ENCODE measurements around the gene COMT.
"Not testable (repeated sequence)": the region's sequence is repeated elsewhere in the genome, so short reads cannot be mapped to it uniquely, and the experiment has no call there.

Gene COMT

DNA sequence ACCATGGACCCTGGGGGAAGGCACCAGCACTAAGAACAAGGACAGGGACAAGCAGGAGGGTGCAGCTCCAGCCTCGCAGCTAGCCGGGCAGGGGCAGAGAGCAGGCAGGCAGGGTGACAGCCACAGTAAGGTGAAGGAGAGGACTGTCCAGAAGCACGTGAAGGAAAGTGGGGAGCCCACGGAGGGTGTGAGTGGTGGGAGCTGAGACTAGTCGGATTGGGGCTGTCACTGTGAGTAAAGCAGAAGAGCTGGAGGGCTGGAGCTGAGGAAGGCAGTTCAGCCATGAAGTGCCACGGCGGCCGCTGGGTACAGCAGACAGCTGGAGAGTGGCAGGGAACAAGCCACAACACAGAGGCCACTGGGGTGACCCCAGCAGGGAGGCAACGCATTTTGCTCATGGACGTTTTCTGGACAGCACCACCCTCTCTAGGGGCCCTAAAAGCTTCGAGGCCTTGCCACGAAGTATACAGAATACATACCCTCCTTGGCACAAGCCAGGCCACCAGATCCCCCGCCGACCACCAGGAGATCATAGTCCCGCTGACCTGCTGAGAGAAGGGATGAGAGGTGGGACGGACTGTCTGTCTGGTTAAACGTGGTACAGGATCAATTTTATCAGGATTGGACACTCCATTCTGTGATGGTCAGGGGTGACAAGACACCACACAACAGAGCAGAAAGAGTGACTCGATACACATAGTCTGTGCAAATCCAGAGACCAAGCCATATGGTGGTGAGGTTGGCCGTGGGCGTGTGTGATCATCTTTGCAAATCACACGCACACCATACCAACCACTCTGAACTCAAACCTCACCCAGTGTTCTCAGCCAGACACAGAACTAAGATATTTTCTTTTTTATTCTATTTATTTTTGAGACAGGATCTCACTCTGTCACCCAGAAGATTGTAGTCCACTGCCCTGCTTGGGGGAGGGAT, 10.8 kb upstream of the COMT start:
- no peak for DNase-seq

DNA sequence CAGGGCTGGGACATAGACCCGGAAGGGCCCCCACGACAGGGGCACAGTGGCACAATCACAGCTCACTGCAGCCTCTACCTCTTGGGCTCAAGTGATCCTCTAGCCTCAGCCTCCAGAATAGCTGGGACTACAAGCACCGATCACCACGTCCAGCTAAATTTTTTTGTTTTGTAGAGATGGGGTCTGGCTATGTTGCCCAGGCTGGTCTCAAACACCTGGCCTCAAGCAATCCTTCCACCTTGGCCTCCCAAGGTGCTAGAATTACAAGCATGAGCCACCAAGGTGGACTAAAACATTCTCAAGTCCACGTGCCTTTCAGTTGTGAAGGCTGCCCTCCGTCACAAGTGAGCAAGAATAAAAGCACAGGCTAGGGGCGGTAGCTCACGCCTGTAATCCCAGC, 10.1 kb upstream of the COMT start:
- no peak for DNase-seq

DNA sequence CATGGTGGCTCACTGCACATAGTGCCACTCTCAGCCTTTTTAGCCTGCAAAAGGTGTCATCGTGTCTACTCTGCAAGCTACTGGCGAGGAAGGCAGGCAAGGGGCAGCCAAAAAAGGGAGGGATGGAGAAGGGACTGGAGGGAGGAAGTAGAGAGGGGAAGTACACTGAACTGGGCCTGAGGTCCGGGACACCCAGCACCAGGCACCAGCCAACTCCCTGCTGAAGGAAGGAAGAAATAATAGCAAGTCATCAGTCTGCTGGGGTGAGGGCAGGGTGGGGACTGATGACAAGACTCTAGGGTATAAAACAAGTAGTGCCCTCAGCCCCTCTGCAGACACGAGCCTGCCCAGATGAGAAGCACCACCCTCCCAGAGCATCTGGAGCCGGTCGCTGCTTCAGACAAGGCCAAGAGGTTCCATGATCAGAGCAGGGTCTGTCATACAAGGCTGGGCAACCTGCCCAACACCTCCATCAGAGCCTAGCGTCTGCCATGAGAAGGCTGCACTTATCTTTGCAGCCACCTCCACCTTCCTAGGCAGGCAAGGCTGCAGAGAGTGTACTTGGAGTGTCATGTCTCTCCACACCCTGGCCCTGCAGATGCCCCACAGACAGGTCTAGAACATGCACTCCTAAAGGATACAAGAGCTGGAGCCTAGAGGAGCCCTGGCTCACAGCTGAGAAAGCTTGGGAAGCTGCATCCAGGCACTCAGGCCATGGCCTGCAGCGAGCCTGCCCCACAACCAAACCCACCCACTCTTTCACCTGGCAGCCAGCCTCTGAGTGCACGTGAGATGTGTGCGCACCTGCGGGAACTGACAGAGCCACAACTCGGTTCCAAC, 9.0 kb upstream of the COMT start:
- no peak for DNase-seq

DNA sequence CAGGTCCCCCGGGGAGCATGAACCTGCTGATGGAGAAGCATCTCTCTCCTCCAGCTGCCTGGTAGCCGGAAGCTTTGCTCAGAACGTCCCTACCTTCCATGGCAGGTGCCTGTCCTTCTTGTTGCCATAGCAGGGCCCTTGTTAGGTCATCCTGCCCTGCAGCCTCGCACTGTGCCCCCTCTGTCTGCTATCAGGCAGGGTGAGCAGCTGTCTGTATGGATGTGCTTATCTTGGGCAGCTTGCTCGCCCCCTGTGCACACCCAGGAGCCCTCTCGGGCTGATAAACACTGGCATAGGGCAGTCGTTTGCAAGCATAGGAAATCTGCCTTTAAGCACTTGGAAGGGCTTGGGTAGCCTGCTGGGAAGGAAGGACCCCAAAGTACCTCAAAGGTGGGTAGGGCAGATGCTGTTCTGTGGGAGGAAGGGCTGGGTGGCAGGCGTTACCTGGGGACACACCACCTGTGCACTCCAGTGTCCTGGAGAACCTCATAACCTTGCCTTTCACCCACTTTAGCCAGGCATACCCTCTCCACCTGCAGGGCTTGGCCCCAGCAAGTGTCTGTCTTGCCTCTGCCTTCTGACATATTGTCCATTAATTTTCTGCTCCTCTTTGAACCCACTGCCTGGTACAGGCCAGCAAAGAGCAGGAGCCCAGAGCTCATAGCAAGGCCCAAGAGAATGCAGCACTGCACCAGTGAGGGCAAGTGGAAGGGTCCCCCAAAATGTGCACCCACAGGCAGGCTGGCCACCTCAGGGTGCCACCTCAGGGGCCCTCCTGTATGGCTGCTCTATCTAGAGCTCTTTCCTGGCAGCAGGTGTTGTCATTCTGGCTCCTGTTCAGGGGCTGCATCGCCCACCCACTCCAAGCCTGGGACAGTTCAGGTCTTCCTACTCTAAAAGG, 8.0 kb upstream of the COMT start:
- no peak for DNase-seq

DNA sequence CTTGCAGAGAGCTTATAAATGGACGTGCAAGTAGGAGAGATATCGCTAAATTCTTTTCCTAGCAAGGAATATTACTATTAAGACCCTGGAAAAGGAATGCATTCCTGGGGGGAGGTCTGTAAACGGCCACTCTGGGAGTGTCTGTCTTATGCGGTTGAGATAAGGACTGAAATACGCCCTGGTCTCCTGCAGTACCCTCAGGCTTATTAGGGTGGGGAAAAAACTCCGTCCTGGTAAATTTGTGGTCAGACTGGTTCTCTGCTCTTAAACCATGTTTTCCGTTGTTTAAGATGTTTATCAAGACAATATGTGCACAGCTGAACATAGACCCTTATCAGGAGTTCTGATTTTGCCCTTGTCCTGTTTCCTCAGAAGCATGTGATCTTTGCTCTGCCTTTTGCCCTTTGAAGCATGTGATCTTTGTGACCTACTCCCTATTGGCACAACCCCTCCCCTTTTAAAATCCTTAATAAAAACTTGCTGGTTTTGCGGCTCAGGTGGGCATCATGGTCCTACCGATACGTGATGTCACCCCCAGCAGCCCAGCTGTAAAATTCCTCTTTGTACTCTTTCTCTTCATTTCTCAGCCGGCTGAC, 6.4 kb upstream of the COMT start:
- DNase-seq, result not testable (repeated sequence)

DNA sequence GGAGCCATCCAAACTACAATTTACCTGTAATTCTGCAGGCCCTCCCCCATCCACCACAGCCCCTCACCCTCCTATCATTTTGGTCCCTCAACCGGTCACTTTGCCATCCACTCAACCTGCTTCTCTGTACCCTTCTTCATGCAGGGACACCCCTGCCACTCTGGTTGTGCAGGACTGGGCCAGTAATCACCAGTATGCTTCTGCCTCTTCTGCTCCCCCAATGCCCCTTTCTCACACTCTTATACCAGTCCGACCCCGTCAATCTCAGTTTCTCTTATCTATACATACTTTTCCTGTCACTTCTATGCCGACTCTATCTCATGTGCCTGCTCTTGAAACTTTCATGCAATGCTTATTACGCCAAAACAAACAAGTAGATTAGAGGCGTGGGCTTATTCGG, 5.1 kb upstream of the COMT start:
- no peak for DNase-seq

DNA sequence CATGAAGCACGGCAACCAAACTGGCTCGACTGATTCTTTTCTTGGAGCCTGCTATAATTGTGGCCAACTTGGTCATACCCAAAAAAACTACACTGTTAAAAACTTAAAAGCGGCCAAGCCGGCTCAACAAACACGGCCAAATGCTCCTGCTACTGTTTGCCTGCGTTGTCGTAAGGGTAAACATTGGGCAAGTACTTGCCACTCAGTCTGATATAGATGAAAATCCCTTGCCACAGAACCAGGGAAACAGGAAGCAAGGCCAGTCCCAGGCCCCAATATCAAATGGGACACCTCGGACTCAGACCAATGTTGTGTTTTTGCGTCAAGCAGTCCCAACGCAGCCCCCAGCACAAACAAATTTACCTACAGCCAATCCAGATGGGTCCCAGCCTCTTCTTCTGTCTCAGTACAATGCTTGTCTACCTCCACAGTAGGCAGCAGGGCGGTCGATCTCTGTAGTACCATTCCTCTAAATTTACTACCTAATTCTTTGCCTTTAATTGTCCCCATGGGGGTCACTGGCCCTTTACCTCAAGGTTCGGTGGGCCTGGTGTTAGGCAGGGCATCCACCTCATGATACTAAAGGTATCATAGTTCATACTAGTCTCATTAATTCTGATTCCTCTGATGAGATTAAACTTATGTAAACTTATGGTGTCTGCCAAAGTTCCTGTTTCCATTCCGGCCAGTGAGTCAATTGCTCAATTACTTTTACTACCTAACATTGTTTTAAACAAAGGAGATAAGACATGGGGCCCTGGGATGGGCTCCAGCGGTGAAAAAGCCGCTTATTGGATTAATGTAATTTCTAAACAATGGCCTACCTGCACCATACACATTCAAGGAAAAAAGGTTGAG, 3.7 kb upstream of the COMT start:
- no peak for DNase-seq

DNA sequence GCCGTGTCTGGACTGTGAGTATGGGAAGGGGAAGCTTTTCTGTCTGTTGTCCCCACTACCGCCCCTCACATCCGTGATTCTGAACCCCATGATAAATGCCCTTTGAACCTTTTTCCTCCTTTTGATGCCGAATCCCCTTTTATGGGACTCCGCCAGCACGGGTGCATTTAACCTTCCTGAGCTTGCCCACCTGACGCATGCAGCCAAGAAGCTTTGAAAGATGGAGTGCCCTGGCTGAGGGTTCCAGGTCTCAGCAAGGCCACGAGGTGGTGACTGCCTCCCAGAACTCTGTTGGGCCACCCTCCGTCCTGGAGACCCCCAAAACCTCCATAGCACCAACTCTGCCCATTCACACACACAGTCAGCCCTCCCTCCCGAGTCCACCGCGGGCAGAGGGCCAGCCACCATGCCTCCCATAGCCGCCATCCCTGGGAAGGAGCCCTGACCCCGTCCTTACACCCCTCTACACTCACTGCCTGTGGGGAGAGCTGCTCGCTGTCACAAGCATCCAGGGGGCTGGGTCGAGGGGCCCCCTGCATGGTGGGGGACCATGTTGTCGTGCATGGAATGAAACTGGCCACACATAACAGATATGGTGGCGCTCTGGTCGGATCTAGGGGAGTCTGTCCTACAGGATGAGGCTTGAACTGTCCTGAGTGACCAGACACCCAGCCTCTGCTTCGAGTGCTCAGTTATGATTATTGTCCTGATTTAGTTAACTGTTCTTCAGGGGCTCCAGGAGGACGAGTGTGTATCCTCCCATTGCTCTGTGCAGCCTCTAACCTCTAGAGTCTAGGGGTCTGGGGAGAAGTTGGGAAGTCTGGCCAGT, 822 bp upstream of the COMT start:
- no peak for DNase-seq

DNA sequence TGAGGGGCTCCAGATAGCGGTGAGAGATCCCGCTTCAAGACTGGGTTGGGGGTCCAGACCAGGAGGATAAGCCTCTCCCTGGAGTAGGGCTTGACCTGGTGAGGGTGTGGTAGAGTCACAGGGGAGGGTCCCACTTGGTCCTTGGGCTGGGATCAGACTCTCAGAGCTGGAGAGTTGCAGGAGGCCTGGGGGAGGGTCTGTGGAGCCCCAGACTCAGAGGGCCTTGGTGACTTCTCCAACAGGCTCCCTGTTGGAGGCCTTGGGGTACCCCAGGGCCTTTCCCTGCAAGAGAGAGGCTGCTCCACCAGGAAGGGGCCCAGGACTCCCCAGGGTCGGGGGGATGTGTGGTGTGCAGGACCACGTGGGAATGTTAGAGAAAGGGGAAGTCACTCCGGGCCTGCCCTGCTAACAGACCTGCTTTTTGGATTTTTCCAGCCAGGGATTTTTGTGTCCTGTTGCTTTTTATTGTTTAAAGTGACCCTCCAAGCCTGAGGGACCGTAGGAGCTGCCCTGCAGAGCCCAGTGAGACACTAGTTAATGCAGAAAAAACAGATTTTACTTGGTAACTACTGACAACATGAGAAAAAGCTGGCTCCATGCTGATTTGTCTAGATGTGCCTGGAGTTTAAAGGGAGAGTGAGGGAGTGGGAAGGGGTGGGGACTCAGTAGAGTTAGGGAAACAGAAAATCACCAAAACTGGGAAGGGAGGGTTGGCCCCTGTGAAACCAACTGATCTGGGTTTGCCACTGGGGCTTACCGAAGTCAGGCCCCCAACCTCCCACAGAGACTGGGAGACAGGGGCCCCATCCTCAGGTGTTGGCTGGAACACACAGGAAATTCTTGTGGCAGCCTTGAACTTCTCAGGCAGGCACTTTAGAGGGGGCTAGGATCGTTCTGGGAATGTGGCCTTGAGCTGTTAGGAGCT, 847 bp downstream of the COMT start:
- DNase-seq, result no peak

DNA sequence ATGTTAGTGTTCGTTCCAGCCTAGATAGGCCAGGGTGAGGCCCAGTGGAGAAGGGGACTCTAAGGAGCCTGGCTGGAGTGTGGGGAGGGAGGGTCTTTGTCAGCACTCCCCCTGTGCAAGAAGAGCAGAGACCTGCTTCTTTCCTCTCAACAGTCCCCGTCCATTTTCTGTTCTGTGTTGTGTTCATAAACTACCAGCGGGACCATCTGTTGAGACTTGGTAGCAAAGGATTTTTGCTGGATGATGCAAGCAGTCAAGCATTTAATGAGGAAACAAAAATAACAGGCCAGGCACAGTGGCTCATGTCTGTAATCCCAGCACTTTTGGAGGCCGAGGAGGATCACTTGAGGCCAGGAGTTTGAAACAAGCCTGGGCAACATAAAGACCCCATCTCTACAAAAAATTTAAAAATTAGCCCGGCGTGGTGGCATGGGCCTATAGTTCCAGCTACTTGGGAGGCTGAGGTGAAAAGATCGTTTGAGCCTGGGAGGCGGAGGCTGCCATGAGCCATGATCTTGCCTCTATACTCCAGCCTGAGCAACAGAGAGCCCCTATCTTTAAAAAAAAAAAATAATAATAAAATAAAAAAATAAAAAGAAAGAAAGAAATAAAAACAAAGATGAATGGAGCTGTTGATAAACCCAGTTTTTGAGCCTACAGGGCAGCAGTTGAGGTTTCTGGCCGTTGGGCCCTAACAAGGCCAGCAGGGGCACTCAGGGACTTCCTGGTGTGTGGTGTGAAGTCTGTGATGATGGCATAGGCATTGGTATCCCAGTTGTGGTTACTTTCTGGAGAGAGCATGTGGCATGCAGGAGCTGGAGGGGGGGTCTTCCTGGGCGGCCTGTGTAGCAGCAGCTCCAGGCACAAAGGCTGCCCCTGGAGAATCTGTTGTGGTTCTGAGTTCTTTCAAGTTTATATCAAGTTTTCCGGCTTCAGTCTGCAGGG, 1.8 kb downstream of the COMT start:
- DNase-seq, result no peak

DNA sequence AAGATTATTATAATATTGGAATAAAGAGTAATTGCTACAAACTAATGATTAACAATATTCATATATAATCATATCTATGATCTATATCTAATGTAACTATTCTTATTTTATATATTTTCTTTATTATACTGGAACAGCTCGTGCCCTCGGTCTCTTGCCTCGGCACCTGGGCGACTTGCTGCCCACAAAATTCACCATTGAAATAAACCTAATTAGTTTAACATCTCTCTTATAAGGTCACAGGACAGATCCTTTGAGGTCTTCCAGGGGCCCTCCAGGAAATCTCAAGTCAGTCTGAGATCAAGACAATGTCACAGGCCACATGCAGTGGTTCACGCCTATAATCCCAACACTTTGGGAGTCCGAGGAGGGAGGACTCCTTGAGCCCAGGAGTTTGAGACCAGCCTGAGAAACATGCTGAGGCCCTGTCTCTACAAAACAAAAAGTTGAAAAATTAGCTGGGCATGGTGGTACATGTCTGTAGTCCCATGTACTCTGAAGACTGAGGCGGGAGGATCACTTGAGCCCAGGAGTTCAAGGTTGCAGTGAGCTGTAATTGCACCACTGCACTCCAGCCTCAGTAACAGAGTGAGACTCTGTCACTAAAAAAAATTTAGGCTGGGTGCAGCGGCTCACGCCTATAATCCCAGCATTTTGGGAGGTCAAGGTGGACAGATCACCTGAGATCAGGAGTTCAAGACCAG, 6.6 kb downstream of the COMT start:
- DNase-seq, result no peak

DNA sequence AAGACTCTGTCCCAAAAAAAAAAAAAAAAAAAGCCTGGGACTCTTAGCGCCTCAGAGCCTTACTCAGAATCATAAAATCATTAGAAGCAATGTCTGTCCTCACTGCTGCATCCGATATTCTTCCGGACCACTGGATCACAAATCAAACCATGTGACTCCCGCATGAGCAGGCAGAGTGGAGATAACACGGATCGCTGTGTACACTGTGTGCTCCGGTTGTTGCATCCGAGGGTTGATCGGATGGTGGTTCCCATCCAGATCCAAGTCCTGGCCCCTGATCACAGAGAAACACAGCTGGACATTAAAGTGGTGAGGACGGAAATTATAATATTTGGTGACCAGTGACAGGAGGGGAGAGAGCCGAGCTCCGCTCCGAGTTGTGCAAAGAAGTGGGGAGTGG, 9.8 kb downstream of the COMT start:
- DNase-seq, result no peak

DNA sequence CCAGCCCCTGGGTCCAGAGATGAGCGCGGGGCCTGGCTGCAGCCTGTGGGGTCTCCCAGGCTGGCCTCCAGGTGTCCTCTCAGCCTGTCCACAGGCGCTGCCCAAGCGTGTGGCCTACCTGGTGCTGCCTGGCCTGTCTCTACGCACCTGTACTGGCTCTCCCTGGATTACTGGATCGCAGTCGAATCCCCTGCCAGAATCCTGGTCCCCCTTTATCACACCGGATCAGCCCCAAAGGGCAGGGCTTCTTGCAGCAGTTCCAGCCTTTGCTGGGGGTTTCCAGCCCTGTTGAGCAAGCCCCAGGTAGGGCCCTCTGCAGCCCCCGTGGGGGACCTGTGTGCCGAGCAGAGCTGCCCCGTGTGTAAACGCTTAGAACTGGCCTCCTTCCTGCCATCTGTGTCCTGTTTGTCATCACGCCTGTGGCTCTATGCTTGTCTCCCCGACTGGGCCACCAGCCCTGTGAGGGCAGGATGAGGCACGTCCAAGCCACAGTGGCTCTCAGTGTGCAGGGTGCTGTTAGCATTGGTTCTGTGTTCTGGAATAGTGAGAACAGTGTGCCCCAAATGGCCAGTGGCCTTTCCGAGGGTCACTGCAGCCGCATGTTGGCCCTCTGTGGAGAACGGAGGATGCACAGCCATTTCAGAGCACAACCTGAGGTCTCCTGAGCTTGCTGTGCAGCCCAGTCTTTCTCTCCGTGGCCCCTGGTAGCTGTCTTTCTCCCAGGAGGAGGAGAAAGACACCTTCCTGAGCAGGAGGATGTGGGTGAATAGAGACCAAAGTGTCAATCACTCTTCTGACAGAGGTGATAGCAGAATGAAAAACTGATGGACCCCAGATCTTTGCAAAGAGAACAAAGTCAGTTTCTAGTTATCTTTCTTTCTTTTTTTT, 13.9 kb downstream of the COMT start:
- DNase-seq, result no peak

DNA sequence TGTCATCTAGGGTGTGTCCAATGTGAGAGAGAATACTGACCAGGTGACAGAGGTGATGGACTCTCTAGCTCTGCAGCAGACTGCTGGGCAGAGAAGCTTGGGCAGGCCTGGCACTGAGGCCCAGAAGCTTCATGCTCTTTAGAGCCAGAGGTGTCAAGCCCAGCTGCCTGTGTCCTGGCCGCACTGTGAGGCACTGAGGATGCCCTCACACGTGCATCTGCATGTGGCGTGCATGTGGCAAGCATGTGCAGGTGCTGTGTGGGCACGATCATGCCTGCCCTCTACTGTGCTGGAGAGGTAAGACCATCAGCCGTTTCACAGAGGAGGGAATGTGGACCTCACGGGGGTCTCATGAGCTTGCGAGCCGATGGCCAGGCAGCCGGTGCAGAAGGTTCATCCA, 15.9 kb downstream of the COMT start:
- no peak for DNase-seq

DNA sequence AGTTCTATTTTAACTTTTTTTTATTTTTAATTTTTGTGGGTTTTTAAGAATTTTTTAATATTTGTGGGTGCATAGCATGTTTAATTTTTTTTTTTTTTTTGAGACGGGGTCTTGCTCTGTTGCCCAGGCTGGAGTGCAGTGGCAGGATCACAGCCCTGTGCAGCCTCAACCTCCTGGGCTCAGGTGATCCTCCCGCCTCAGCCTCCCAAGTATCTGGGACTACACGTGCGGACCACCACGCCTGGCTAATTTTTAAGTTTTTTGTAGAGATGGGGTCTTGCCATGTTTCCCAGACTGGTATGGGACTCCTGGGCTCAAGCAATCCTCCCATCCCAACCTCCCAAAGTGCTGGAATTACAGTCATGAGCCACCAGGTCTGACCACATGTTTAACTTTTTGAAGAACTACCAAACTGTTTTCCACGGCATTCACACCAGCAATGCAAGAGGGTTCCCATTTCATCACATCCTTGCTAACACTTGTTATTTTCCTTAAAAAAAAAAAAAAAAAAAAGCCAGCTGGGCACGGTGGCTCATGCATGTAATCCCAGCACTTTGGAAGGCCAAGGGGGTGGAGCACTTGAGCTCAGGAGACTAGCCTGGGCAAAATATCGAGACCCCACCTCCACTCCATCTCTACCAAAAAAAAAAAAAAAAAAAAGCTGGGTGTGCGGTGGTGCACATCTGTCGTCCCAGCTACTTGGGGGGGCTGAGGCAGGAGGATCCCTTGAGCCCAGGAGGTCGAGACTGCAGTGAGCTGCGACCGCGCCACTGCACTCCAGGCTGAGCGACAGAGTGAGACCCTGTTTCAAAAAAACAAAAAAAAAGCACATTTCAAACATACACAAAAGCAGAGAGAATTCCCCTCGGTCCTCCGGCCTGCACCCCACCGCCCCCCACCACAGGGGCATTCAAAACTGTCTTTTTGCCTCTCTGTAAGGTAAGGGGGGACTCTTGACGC, 16.8 kb downstream of the COMT start:
- no peak for DNase-seq
